ENCODE data around the gene C3orf52. TPM values are rescaled to one million over a fixed set of nuclear protein-coding genes. Genes with fewer than 3 reads are reported as not detected.

Gene C3orf52
- total RNA-seq, 4 donors from 2014 or later, result 1.7 to 3.3 (median 2.6) TPM

DNA sequence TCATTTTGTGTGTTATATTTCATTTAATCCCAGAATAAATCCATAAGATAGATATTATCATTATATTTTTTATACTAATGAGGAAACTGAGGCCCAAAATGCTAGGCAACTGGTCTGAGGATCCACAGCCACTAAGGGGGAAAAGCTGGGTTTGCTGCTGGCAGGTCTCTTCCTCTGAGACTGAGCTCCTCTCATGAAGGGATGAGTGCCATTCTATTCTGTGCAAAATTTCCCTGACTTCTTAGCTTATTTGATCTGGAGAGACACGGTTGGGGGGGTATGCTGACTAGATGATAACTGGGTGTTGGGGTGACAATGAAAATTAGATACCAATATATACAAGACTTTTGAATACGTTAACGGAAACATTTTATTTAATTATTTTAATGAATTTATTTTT lies 44.9 kb downstream of the C3orf52 start:
- intact Hi-C loops (cut with DNase I), result no loop called here
- TF ChIP-seq EP300 (IDR thresholded peaks at IDR 0.05), result no peak
- no peak for TF ChIP-seq POLR2A (IDR thresholded peaks at IDR 0.05; ENCODE audit: low read depth)
- TF ChIP-seq, protein P1, sequence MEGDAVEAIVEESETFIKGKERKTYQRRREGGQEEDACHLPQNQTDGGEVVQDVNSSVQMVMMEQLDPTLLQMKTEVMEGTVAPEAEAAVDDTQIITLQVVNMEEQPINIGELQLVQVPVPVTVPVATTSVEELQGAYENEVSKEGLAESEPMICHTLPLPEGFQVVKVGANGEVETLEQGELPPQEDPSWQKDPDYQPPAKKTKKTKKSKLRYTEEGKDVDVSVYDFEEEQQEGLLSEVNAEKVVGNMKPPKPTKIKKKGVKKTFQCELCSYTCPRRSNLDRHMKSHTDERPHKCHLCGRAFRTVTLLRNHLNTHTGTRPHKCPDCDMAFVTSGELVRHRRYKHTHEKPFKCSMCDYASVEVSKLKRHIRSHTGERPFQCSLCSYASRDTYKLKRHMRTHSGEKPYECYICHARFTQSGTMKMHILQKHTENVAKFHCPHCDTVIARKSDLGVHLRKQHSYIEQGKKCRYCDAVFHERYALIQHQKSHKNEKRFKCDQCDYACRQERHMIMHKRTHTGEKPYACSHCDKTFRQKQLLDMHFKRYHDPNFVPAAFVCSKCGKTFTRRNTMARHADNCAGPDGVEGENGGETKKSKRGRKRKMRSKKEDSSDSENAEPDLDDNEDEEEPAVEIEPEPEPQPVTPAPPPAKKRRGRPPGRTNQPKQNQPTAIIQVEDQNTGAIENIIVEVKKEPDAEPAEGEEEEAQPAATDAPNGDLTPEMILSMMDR (IDR thresholded peaks at IDR 0.05), result no peak
- no peak for TF ChIP-seq POLR2AphosphoS5 (IDR thresholded peaks at IDR 0.05)
- DNase-seq (ENCODE audit: extremely low spot score), result no peak
- H3K9me3 ChIP-seq, result no peaks in the 10 kb centered on the region
- no peak overlapping the region for H3K27ac ChIP-seq (replicated peaks in 1 of 4)
- 97% methylated on average over 3 of the region's 3 CpGs for WGBS
- peaks cover 0 to 5% (median 4%) of the 10 kb centered on the region in 4 donors for H3K4me1 ChIP-seq
- no peaks in the 10 kb centered on the region for H3K27me3 ChIP-seq
- H3K4me3 ChIP-seq, result no peak overlapping the region
- no peaks in the 10 kb centered on the region for H3K36me3 ChIP-seq

DNA sequence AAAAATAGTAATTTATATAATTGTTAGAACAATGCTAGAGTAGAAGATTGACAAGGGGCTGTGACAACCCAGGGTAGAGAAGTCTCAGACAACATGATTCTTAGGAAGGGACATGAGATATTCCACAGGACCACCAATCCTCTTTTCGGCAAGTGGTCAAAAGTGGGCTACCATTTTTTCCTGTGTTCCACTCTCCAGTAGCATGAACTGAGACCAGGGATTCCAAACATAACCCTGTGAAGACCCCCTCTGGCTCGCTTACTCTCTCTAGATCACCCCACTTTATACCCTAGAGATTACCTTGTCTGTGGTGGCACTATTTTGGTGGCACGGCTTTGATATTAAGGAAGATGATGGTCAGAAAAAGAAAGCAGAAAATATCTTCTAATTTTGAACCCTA lies 45.9 kb downstream of the C3orf52 start:
- WGBS, result 92% methylated on average over 3 of the region's 3 CpGs
- Histone ChIP-seq H3K36me3 (no peaks in the 10 kb centered on the region), H3K4me1 (peaks cover 0 to under 1% (median under 1%) of the 10 kb centered on the region in 4 donors), H3K4me3 (no peak overlapping the region), H3K9me3 (no peaks in the 10 kb centered on the region), H3K27me3 (no peaks in the 10 kb centered on the region), H3K27ac (replicated peaks in 1 of 4) (no peak overlapping the region)
- intact Hi-C loops (cut with DNase I), result no loop called here
- no peak for DNase-seq (ENCODE audit: extremely low spot score)
- TF ChIP-seq POLR2A (IDR thresholded peaks at IDR 0.05; ENCODE audit: low read depth) (no peak), POLR2AphosphoS5 (IDR thresholded peaks at IDR 0.05) (no peak), EP300 (IDR thresholded peaks at IDR 0.05) (no peak)
- TF ChIP-seq, protein P1 (IDR thresholded peaks at IDR 0.05), result no peak

DNA sequence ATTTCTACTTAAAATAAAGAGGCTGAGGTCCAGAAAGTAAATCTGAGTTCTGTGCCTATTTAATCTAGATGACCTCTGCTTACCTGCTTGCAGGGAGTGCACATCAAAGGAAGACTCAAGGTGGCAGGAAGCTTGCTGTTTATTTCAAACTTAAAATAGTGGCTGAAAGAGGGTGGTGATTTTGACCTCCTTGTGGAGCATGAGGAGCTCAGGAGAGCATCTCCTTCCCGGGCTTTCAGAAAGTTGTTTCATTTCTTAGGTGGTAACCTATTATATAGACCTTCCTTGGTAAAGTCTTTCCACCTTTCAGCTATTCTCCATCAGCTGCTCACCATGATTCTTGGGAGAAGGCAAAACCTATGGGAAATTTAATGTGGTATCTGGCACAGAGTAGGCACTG lies 46.4 kb downstream of the C3orf52 start:
- Histone ChIP-seq H3K36me3 (no peaks in the 10 kb centered on the region), H3K27me3 (no peaks in the 10 kb centered on the region), H3K9me3 (no peaks in the 10 kb centered on the region), H3K4me1 (no peaks in the 10 kb centered on the region), H3K27ac (replicated peaks in 1 of 4) (no peak overlapping the region), H3K4me3 (no peak overlapping the region)
- DNase-seq (ENCODE audit: extremely low spot score), result no peak
- intact Hi-C loops (cut with DNase I), result no loop called here
- WGBS, result 90% methylated on average over 1 of the region's 1 CpG
- no peak for TF ChIP-seq EP300 (IDR thresholded peaks at IDR 0.05)
- TF ChIP-seq POLR2A (IDR thresholded peaks at IDR 0.05; ENCODE audit: low read depth), result no peak
- TF ChIP-seq POLR2AphosphoS5 (IDR thresholded peaks at IDR 0.05), result no peak
- TF ChIP-seq, protein P1 (IDR thresholded peaks at IDR 0.05), result no peak

DNA sequence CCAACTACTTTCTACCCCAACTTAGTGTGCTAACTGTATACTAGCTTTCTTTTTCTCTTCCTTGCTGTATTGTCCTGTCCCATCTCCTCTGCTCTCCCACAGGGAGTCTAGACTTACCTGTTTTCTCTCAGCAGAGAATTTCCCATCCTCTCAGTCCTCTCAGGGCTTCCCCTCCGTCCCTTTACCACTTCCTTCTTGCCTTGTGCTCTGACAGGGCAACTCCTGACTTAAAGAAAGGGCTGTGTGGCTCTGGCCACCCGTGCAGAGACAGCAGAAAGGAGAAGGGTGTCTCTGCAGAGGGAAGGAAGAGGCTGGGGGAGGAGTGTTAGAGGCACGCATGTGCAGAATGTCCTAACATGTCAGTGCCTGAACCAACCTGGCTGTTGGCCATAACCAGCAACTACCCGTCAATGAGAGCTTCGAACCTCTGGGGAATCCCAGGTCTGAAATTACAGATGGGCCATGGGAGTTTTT lies 46.8 kb downstream of the C3orf52 start, which contains the start of gene GCSAM:
TSS of gene GCSAM (minus strand) at position 274 of the 474 bp plus-strand sequence. CDS start at position 146, 128 bp downstream.
- Histone ChIP-seq H3K36me3 (no peaks in the 10 kb centered on the region), H3K4me1 (no peaks in the 10 kb centered on the region), H3K27ac (replicated peaks in 1 of 4) (no peak within 1 kb of the TSS), H3K27me3 (no peaks in the 10 kb centered on the region), H3K4me3 (no peak within 1 kb of the TSS), H3K9me3 (no peaks in the 10 kb centered on the region)
- intact Hi-C loops (cut with DNase I), result no loop called here
- no peak for DNase-seq (ENCODE audit: extremely low spot score)
- WGBS, result 50% methylated on average over 5 of the region's 5 CpGs
- TF ChIP-seq EP300 (IDR thresholded peaks at IDR 0.05) (no peak), POLR2AphosphoS5 (IDR thresholded peaks at IDR 0.05) (peak in 1 of 2 donors; percentile 31)

DNA sequence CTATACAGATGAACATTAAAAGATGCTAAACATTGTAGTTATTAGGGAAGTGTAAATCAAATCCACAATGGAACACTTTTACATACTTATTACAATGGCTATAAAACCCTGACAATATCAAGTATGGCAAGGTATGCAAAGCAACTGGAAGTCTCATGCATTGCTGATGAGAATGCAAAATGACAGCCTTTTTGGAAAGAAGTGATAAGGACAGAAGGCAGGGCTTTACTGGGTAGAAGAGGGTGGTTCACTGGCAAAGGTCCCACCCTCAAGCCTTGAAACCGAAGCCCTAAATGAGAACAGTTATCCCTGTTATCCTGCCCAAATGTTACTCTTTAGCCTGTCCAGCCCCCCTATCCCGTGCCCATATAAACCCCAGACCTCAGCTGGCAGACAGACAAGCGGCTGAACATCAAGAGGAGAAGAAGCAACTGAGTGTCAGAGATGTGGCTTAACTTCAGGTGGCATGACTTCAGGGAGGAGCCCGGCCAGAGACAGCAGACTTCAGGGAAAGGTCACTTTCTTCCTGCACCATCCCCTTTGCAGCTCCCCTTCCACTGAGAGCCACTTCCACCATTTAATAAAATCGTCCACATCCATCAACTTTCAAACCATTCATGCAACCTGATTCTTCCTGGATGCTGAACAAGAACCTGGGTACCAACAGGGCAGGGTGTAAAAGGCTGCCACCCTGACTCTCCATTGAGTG lies 47.6 kb downstream of the C3orf52 start:
- no peak overlapping the region for H3K4me3 ChIP-seq
- no peaks in the 10 kb centered on the region for H3K27me3 ChIP-seq
- no peaks in the 10 kb centered on the region for H3K4me1 ChIP-seq
- TF ChIP-seq, protein P1 (IDR thresholded peaks at IDR 0.05), result no peak
- TF ChIP-seq POLR2A (IDR thresholded peaks at IDR 0.05; ENCODE audit: low read depth) (no peak), EP300 (IDR thresholded peaks at IDR 0.05) (no peak), POLR2AphosphoS5 (IDR thresholded peaks at IDR 0.05) (no peak)
- H3K36me3 ChIP-seq, result no peaks in the 10 kb centered on the region
- no peak for DNase-seq (ENCODE audit: extremely low spot score)
- WGBS, result 83% methylated on average over 5 of the region's 5 CpGs
- H3K27ac ChIP-seq (replicated peaks in 1 of 4), result no peak overlapping the region
- no peaks in the 10 kb centered on the region for H3K9me3 ChIP-seq
- intact Hi-C loops (cut with DNase I), result no loop called here

Measured in esophagus muscularis mucosa (tissue), 4 donors.